K562 (cell line): ENCODE results near the gene ILKAP. TPM values are rescaled to one million over a fixed set of nuclear protein-coding genes. Genes with fewer than 3 reads are reported as not detected.

Experiments
- ATAC-seq: fragments of 200-7000 bp; cut with Tn5 transposase; 3 replicates; pipeline ENCODE4 v1.9.1; 2020; ENCODE audit warnings: moderate library complexity
- BruUV-seq: library from RNA; stranded (reverse); fragments of 400-500 nt; replicated peaks from 2 replicates; lab custom pipeline; 2021; lab: Mats Ljungman, UMichigan
- CTCF ChIA-PET: fragments of 300-600 bp; formaldehyde crosslinking; extraction: SDS; loops from one replicate; lab custom pipeline; 2021; ENCODE audit warnings: low intra/inter-chr PET ratio; lab: Yijun Ruan, JAX
- POLR2A ChIA-PET: fragments of 300-600, 350-650 bp; sonication (Branson Sonifier 250); formaldehyde crosslinking; extraction: SDS; loops from one replicate; lab custom pipeline; 2021; ENCODE audit warnings: antibody characterized with exemption, inconsistent platforms; lab: Yijun Ruan, JAX
- DNase-seq, 4 experiments: peaks; one replicate each; pipeline versions ENCODE4 v3.0.0 to v3.0.0-alpha.2; 2011 to 2018; ENCODE audit warnings: low spot score in 3 of 4, mixed read lengths in 3 of 4; ENCODE audit errors: extremely low read depth in 1 of 4
- FAIRE-seq: peaks from 2 replicates; lab custom pipeline; 2011; peaks lifted over from hg19 to GRCh38; lab: Jason Lieb, UNC
- H2AFZ ChIP-seq: 2 replicates; pipeline ENCODE4 v1.6.0; 2011; ENCODE audit warnings: low read depth, low read length, control low read depth, inconsistent platforms
- H3K27ac ChIP-seq: fragments of 200-600 bp; 3 replicates; pipeline ENCODE4 v1.8.0; 2011; ENCODE audit warnings: low read depth, mild to moderate bottlenecking, control low read depth, inconsistent platforms, low read length, moderate library complexity, mixed read lengths; ENCODE audit errors: extremely low read depth
- H3K27me3 ChIP-seq, 2 experiments: fragments of 300-600 bp in 1 of 2; 2 replicates in 1 of 2; 3 replicates in 1 of 2; pipeline versions ENCODE4 v1.6.0 to v1.8.0; 2011; ENCODE audit warnings: inconsistent platforms in 2 of 2, low read length in 2 of 2, mild to moderate bottlenecking in 1 of 2, mixed read lengths in 1 of 2, moderate library complexity in 1 of 2; ENCODE audit not compliant: control insufficient read depth in 2 of 2, insufficient read depth in 2 of 2
- H3K36me3 ChIP-seq: fragments of 300-600 bp; 3 replicates; pipeline ENCODE4 v1.8.0; 2011; ENCODE audit warnings: mild to moderate bottlenecking, low read length, inconsistent platforms; ENCODE audit not compliant: control insufficient read depth, insufficient read depth
- H3K4me1 ChIP-seq, 2 experiments: fragments of 200-600 bp in 1 of 2; replicated peaks in 1 of 2; 2 replicates in 1 of 2; 3 replicates in 1 of 2; pipeline versions ENCODE4 v1.5.1 to v1.8.0; 2011; ENCODE audit warnings: inconsistent platforms in 2 of 2, low read length in 2 of 2, mild to moderate bottlenecking in 1 of 2, mixed read lengths in 1 of 2, moderate library complexity in 1 of 2; ENCODE audit not compliant: control insufficient read depth in 2 of 2, insufficient read depth in 2 of 2
- H3K4me2 ChIP-seq: 2 replicates; pipeline ENCODE4 v1.6.1; 2011; ENCODE audit warnings: low read length, control low read depth, inconsistent platforms, mixed read lengths; ENCODE audit not compliant: insufficient read depth
- H3K4me3 ChIP-seq: fragments of 200-600 bp; sonication (generic), shearing (Covaris generic); 2 replicates; pipeline ENCODE4 v1.5.1; 2016; ENCODE audit warnings: control low read depth, inconsistent platforms
- H3K79me2 ChIP-seq: fragments of 200-600 bp; 3 replicates; pipeline ENCODE4 v1.8.0; 2011; ENCODE audit warnings: low read length, inconsistent platforms; ENCODE audit not compliant: control insufficient read depth, insufficient read depth
- H3K9ac ChIP-seq, 2 experiments: 2 replicates each; pipeline versions ENCODE4 v1.6.0 to v1.6.1; 2011; ENCODE audit warnings: low read depth in 2 of 2, low read length in 2 of 2, control low read depth in 1 of 2, inconsistent platforms in 1 of 2, mild to moderate bottlenecking in 1 of 2, mixed read lengths in 1 of 2; ENCODE audit not compliant: insufficient read depth in 1 of 2
- H3K9me1 ChIP-seq: one replicate; pipeline ENCODE4 v1.6.0; 2011; ENCODE audit warnings: inconsistent platforms, mild to moderate bottlenecking, low read length, moderate library complexity; ENCODE audit not compliant: control insufficient read depth, insufficient read depth
- H3K9me3 ChIP-seq: replicated peaks from 2 replicates; pipeline ENCODE4 v1.5.1; 2011; ENCODE audit warnings: low read depth, low read length, inconsistent platforms; ENCODE audit not compliant: control insufficient read depth, insufficient read depth
- H4K20me1 ChIP-seq: replicated peaks from 2 replicates; pipeline ENCODE4 v1.6.1; 2011; ENCODE audit warnings: low read length, inconsistent platforms, mixed read lengths; ENCODE audit not compliant: control insufficient read depth, insufficient read depth
- KLF1 ChIP-seq: fragments of 450-650 bp; IDR thresholded peaks from 2 replicates; pipeline ENCODE4 v1.6.1; 2016; ENCODE audit warnings: missing genetic modification characterization, missing compliant biosample characterization
- PRMT5 ChIP-seq: sonication (generic); formaldehyde crosslinking; IDR thresholded peaks from 2 replicates; pipeline ENCODE4 v1.5.0; 2020; ENCODE audit warnings: missing genetic modification reagents
- RAD51 ChIP-seq: fragments of 450-650 bp; IDR thresholded peaks from 2 replicates; pipeline ENCODE4 v1.7.1; 2016; ENCODE audit warnings: low read depth, mild to moderate bottlenecking, borderline replicate concordance
- RBM15 ChIP-seq: fragments of 200-400 bp; formaldehyde crosslinking; IDR thresholded peaks from 2 replicates; pipeline ENCODE4 v1.6.1; 2018; ENCODE audit warnings: mild to moderate bottlenecking, low read length, moderate library complexity; ENCODE audit not compliant: insufficient read depth
- RREB1 ChIP-seq: fragments of 250-450 bp; sonication (Bioruptor Pico); IDR thresholded peaks from 2 replicates; pipeline ENCODE4 v1.4.0; 2020
- SMARCA4 ChIP-seq: fragments of 450-650 bp; IDR thresholded peaks from 2 replicates; pipeline ENCODE4 v1.6.1; 2016
- ZEB2 ChIP-seq: fragments of 450-650 bp; IDR thresholded peaks from 2 replicates; pipeline ENCODE4 v1.6.1; 2016
- ZNF263 ChIP-seq: sonication (generic); formaldehyde crosslinking; IDR thresholded peaks from 2 replicates; pipeline ENCODE4 v1.8.0; 2022; ENCODE audit warnings: mild to moderate bottlenecking, missing genetic modification reagents, borderline replicate concordance
- WGBS: fragments of 100-300 bp; shearing (Covaris generic); methylation state at CpG from one replicate; pipeline ENCODE4 v1.1.6; 2016; ENCODE audit warnings: low coverage, mixed read lengths; ENCODE audit not compliant: insufficient coverage; ENCODE audit errors: missing lambda C conversion rate; 5-methylcytosine and 5-hydroxymethylcytosine counted together
- in situ Hi-C: fragments of 300-500 bp; cut with MboI; formaldehyde crosslinking; loops from 4 replicates; pipeline ENCODE4 v1.15.0; 2018; ENCODE audit warnings: inconsistent platforms, mixed read lengths
- intact Hi-C: fragments of 100-400 bp; cut with micrococcal nuclease; formaldehyde crosslinking; loops from 2 replicates; pipeline ENCODE4 v1.14.2; 2022
- polyA plus RNA-seq, 8 experiments: library from polyadenylated mRNA; depleted of rRNA in 4 of 8; stranded (reverse) in 5 of 8; unstranded in 3 of 8; fragments of >200 nt; fragmentation: Nextera tagmentation in 2 of 8; fragmentation: Illumina TruSeq in 1 of 8; extraction: Ambion mirVana in 2 of 8; extraction: Trizol in 1 of 8; gene quantifications; 2 replicates each; pipeline versions ENCODE4 v1.2.1 to v1.2.3, GENCODE V29; 2011 to 2014; ENCODE audit warnings: inconsistent platforms in 1 of 8, missing spikeins in 1 of 8
- total RNA-seq, 7 experiments: library from RNA; depleted of rRNA in 6 of 7; stranded (reverse); fragments of >200 nt in 6 of 7; fragmentation: Illumina TruSeq in 2 of 7; extraction: Trizol in 2 of 7; gene quantifications; 2 replicates each; pipeline versions ENCODE4 v1.2.1 to v1.2.3, GENCODE V29; 2011 to 2021; ENCODE audit warnings: low replicate concordance in 1 of 7

ILKAP gene
- total and polyA plus RNA-seq, 9 of the 15 experiments (the other 6 are each of a cell fraction or from before 2014, with no cell fraction given): 3.1 to 43.9 (median 20.7) TPM

GRCh38 chr2:238138331-238139195, 64.9 kb downstream of the ILKAP start, which contains the start of gene KLHL30 (continued):
- TF ChIP-seq PRMT5 (CRISPR knock-in tag): no peak
- TF ChIP-seq RAD51: 0 out of 2 replicates have a peak, but pooled peaks have one; percentile 8
- no peak for TF ChIP-seq ZEB2
- TF ChIP-seq RBM15: no peak

DNA sequence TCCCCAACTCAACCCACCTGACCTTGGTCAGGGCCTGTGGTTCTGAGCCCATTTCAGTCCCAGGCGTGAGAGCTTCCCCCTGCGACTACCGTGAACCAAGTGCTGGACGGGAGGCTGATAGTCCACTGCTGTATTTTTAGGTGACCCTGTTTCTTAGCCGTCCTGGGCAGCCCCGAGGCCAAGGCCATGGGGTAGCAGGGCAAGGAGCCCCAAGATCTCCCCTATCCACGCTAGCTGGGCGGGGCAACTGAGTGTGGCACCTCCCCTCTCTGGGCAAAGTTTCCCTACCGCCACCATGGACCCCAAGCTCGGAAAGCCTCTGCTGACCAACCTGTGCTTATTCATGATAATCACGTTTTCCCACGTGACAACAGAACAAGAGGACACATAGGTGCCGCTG, 65.6 kb downstream of the ILKAP start:
- Histone ChIP-seq H4K20me1 (peaks cover 2% of the 10 kb centered on the region; the same call in 1 of the 2 replicates), H2AFZ (no peak overlapping the region), H3K4me1 (peaks cover 6 to 59% of the 10 kb centered on the region in 2 experiments; a peak in 4 of 5 replicates), H3K79me2 (no peaks in the 10 kb centered on the region), H3K27me3 (peaks cover 3 to 14% of the 10 kb centered on the region in 2 experiments; a peak in 3 of 5 replicates), H3K9ac (no peak overlapping the region), H3K9me3 (no peaks in the 10 kb centered on the region), H3K27ac (no peak overlapping the region), H3K4me3 (no peak overlapping the region), H3K9me1 (no peaks in the 10 kb centered on the region), H3K4me2 (no peak overlapping the region), H3K36me3 (no peaks in the 10 kb centered on the region)
- in situ Hi-C loops (no loop called here), intact Hi-C loops (loop anchor here (10.0 kb wide), 1 partner anchor 283 kb away; the partner anchor contains the start of gene RAMP1)
- no peak for DNase-seq
- ChIA-PET POLR2A (interaction anchor here (0.5 kb wide), 1 partner anchor 25 kb away, joined by 3 read pairs; no protein-coding TSS in a partner anchor), CTCF (no interaction called here)
- WGBS: 76% methylated on average over 10 of the region's 13 CpGs
- no peak for ATAC-seq
- FAIRE-seq: no peak
- no TSS peak for BruUV-seq
- TF ChIP-seq KLF1 (no peak), ZNF263 (CRISPR knock-in tag) (no peak), SMARCA4 (no peak), RREB1 (CRISPR knock-in tag) (no peak)
